Gastroesophageal sphincter (tissue), 4 donors: ENCODE measurements around the gene G6PC3. TPM values are rescaled to one million over a fixed set of nuclear protein-coding genes. Genes with fewer than 3 reads are reported as not detected.
A peak's percentile ranks its signal among the peaks of the same experiment; 100 is the strongest.

Source experiments
- ATAC-seq: fragments of 150-250 bp; one replicate; pipeline ENCODE4 v1.9.1; 2016; ENCODE audit warnings: mild to moderate bottlenecking, moderate library complexity
- H3K27ac ChIP-seq, 4 donors: fragments of 200-600 bp; sonication (generic) in 3 of 4; 1 replicate in 3 of 4; 2 replicates in 1 of 4; pipeline ENCODE4 v1.5.1; 2016 to 2019
- H3K27me3 ChIP-seq: fragments of 200-600 bp; sonication (generic); one replicate; pipeline ENCODE4 v1.5.1; 2019
- H3K36me3 ChIP-seq, 2 donors: fragments of 200-600 bp; sonication (generic); one replicate each; pipeline ENCODE4 v1.5.1; 2019; ENCODE audit warnings: control low read depth in 1 of 2
- H3K4me1 ChIP-seq, 3 donors: fragments of 200-600 bp; sonication (generic); 1 replicate in 2 of 3; 2 replicates in 1 of 3; pipeline ENCODE4 v1.5.1; 2016 to 2019; ENCODE audit warnings: control low read depth in 2 of 3
- H3K4me3 ChIP-seq, 2 donors: fragments of 200-600 bp; sonication (generic); one replicate each; pipeline ENCODE4 v1.5.1; 2019; ENCODE audit warnings: mild to moderate bottlenecking in 1 of 2, moderate library complexity in 1 of 2
- H3K9me3 ChIP-seq, 3 donors: fragments of 200-600 bp; sonication (generic); one replicate each; pipeline ENCODE4 v1.5.1; 2017 to 2019; ENCODE audit warnings: control low read depth in 2 of 3
- EP300 ChIP-seq: sonication (generic); formaldehyde crosslinking; IDR thresholded peaks from one replicate; pipeline ENCODE4 v1.6.1; 2017; ENCODE audit warnings: antibody characterized with exemption, mild to moderate bottlenecking
- POLR2A ChIP-seq, 2 donors: fragments of 450-650 bp; IDR thresholded peaks; one replicate each; pipeline ENCODE4 v1.6.1; 2017; ENCODE audit warnings: antibody characterized with exemption in 2 of 2, mild to moderate bottlenecking in 2 of 2, moderate library complexity in 1 of 2
- POLR2AphosphoS5 ChIP-seq: sonication (generic); formaldehyde crosslinking; IDR thresholded peaks from one replicate; pipeline ENCODE4 v1.6.1; 2017; ENCODE audit warnings: antibody characterized with exemption
- WGBS, 2 donors: methylation state at CpG; one replicate each; pipeline ENCODE4 v1.1.5; 2018; ENCODE audit warnings: low coverage in 1 of 2; 5-methylcytosine and 5-hydroxymethylcytosine counted together
- total RNA-seq, 4 donors: library from RNA; depleted of rRNA; stranded (reverse); fragments of >200 nt; gene quantifications; one replicate each; pipeline ENCODE4 v1.1.0, GENCODE V29; 2016
- TF ChIP-seq, protein P1 (sequence below), 4 experiments: fragments of 200-600 bp in 2 of 4; fragments of 450-650 bp in 2 of 4; sonication (generic) in 1 of 4; IDR thresholded peaks; one replicate each; pipeline ENCODE4 v1.5.1; 2017 to 2019; ENCODE audit warnings: antibody characterized with exemption in 4 of 4, mild to moderate bottlenecking in 2 of 4, moderate library complexity in 2 of 4

G6PC3 gene
- total RNA-seq, 4 donors from 2014 or later: 22.1 to 27.5 (median 26.2) TPM

DNA sequence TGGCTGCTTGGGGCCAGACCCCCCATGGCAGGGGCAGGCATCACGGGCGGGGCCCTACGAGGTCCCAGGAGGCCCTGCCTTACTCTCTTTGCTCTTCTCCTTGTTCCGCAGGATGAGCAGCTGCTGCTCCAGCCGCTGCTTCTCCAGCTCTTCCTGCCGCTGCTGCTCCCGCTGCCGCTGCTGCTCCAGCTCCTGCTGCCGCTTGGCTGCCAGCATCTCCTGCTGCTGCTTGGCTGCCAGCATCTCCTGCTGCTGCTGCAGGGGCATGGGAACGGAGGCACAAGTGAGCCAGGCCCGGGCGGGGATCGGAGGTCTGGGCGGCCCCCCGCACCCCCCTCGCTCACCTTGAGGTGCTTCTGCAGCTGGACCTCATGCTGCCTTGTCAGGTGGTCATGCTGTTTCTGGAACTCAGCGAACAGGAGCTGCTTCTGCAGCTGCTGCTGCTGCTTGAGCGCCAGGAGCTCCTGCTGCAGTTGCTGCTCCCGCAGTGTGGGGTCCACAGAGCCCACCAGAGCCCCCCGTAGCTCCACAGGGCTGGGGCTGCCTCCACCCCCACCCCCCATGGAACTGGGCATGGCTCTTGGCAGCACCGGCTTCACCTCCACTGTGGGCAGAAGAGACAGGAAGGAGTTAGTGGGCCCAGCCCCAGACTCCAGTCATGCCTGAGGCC, 22.8 kb downstream of the G6PC3 start:
- Histone ChIP-seq H3K27me3 (no peaks in the 10 kb centered on the region), H3K4me3 (no peak overlapping the region), H3K4me1 (peaks cover 2 to 38% (median 20%) of the 10 kb centered on the region in 3 donors), H3K36me3 (peaks cover 0 to 68% of the 10 kb centered on the region in 2 donors), H3K9me3 (no peaks in the 10 kb centered on the region), H3K27ac (no peak overlapping the region)
- no peak for ATAC-seq
- WGBS, 2 donors: 82% methylated on average over 3 of the region's 21 CpGs; no CpG with 5 or more reads in 1 of the 2 donors
- TF ChIP-seq, protein P1, sequence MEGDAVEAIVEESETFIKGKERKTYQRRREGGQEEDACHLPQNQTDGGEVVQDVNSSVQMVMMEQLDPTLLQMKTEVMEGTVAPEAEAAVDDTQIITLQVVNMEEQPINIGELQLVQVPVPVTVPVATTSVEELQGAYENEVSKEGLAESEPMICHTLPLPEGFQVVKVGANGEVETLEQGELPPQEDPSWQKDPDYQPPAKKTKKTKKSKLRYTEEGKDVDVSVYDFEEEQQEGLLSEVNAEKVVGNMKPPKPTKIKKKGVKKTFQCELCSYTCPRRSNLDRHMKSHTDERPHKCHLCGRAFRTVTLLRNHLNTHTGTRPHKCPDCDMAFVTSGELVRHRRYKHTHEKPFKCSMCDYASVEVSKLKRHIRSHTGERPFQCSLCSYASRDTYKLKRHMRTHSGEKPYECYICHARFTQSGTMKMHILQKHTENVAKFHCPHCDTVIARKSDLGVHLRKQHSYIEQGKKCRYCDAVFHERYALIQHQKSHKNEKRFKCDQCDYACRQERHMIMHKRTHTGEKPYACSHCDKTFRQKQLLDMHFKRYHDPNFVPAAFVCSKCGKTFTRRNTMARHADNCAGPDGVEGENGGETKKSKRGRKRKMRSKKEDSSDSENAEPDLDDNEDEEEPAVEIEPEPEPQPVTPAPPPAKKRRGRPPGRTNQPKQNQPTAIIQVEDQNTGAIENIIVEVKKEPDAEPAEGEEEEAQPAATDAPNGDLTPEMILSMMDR (IDR thresholded peaks at IDR 0.05): no peak
- TF ChIP-seq POLR2AphosphoS5 (no peak), POLR2A (IDR thresholded peaks at IDR 0.05) (no peak), EP300 (no peak)

DNA sequence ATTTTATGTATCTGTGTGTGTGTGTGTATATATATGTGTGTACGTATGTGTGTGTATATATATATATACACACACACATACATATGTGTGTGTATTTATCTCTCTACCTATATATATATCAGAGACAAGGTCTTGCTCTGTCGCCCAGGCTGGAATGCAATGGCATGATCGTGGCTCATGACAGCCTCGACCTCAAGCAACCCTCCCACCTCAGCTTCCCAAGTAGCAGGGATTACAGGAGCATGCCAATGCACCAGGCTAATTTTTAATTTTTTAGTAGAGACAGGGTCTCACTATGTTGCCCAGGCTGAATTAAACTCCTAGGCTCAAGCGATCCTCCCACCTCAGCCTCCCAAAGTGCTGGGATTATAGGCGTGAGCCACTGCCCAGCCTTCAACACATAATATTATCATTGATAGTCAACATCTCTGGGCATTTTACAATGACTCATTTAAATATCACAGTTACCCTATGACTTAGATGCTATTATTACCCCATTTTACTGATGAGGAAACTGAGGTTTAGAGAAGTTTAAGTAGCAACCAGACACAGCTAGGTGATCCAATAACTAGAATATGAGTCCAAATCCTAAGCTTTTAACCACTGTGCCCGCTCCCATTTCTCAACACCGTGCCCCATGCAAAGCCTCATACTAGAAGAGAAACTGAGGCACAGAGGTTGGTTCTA, 24.3 kb downstream of the G6PC3 start:
- peak overlapping the region in 3 of 4 donors; percentile 82 to 88 (median 84) for H3K27ac ChIP-seq
- no peak for ATAC-seq
- WGBS, 2 donors: 74 to 77% methylated on average over 5 to 7 of the region's 8 CpGs
- no peaks in the 10 kb centered on the region for H3K9me3 ChIP-seq
- no peak overlapping the region for H3K4me3 ChIP-seq
- H3K36me3 ChIP-seq: peaks cover 0 to 61% of the 10 kb centered on the region in 2 donors
- peaks cover 2 to 50% (median 20%) of the 10 kb centered on the region in 3 donors for H3K4me1 ChIP-seq
- H3K27me3 ChIP-seq: no peaks in the 10 kb centered on the region
- TF ChIP-seq, protein P1 (IDR thresholded peaks at IDR 0.05): no peak
- no peak for TF ChIP-seq POLR2A (IDR thresholded peaks at IDR 0.05)
- TF ChIP-seq POLR2AphosphoS5: no peak
- no peak for TF ChIP-seq EP300

DNA sequence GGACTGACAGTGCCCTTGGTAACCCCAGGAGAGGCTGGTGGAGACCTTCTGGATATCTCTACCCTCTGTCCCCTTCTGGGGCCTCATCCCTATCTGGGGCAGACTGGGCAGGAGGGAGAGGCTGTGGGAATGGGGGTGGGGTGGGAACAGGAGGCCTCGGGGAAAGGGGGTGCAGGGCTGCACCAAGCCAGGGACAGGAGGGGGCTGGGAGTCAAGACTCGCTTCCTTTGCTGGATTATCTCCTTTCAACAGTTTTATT, 24.8 kb downstream of the G6PC3 start:
- peaks cover 0 to 56% of the 10 kb centered on the region in 2 donors for H3K36me3 ChIP-seq
- H3K27me3 ChIP-seq: no peaks in the 10 kb centered on the region
- peak overlapping the region in 1 of 2 donors; percentile 40 for H3K4me3 ChIP-seq
- H3K27ac ChIP-seq: peak overlapping the region in 3 of 4 donors; percentile 82 to 88 (median 84)
- TF ChIP-seq, protein P1 (IDR thresholded peaks at IDR 0.05): no peak
- no peak for TF ChIP-seq POLR2AphosphoS5
- no peak for TF ChIP-seq POLR2A (IDR thresholded peaks at IDR 0.05)
- H3K9me3 ChIP-seq: no peaks in the 10 kb centered on the region
- WGBS, 2 donors: 0 to 10% methylated on average over 1 to 2 of the region's 2 CpGs
- ATAC-seq: no peak
- H3K4me1 ChIP-seq: peaks cover 2 to 55% (median 20%) of the 10 kb centered on the region in 3 donors

DNA sequence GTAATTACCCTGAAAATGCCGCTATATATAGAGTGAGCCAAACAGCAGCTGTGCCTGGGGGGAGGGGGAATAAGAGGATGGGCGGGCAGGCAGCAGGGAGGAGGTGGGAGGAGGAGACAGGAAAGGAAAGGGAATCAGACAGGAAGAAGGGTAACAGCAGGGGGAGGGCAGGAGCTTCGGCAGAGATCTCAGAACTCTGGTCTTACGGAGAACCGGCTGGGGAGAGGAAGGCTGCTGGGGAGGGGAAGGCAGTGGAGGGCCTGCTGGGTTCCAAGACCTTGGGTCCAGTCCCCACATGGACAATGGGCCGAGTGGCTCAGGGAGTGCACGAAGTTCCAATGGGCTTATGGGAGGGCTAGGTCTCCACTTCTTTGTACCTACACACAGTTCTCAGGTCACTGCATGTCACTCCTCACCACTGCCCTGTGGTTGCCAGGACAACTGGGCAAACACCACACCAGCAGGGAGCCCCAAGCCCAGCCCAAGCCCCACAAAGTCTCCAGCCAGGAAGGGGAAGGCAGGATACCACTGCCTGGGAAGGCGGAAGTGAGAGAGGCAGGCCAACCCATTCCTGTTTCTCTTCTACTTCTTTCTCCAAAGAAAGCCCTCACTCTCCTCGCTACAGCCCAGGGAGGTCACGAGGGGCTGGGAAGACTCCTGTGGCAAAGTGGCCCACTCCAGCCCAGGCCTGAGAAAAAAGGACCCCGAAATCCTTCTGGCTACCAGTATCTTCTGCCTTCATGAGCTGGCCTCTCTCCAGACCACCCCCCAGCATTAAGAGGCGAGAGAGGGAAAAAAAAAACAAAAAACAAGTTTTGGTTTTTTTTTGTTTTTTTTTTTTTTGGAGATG, 25.3 kb downstream of the G6PC3 start:
- Histone ChIP-seq H3K27ac (peak overlapping the region; percentile 34 to 88 (median 83)), H3K36me3 (peaks cover 0 to 51% of the 10 kb centered on the region in 2 donors), H3K27me3 (no peaks in the 10 kb centered on the region), H3K9me3 (no peaks in the 10 kb centered on the region), H3K4me1 (peaks cover 2 to 60% (median 20%) of the 10 kb centered on the region in 3 donors), H3K4me3 (peak overlapping the region in 1 of 2 donors; percentile 40)
- 18 to 20% methylated on average over 5 to 11 of the region's 12 CpGs for WGBS, 2 donors
- ATAC-seq: peak; percentile 68
- no peak for TF ChIP-seq POLR2AphosphoS5
- TF ChIP-seq POLR2A (IDR thresholded peaks at IDR 0.05): no peak
- TF ChIP-seq, protein P1 (IDR thresholded peaks at IDR 0.05): peak in 3 of 4 experiments; percentile 22 to 44 (median 27)
- TF ChIP-seq EP300: no peak
